Stimulated activated naive CD8-positive, alpha-beta T cell treated with anti-CD3 and anti-CD28 coated beads, Interleukin-15, Interleukin-2, amounts not matched to agents 100 ng/mL and 50 ng/mL, for 24 hours (primary cell): Measurements from ENCODE around the gene CCL7.

Source experiments
- H3K27ac Mint-ChIP-seq: one replicate; pipeline ENCODE4 v1.8.0; 2021; ENCODE audit warnings: mild to moderate bottlenecking, mixed read lengths
- H3K27me3 Mint-ChIP-seq: one replicate; pipeline ENCODE4 v1.8.0; 2021; ENCODE audit warnings: mixed read lengths
- H3K36me3 Mint-ChIP-seq: one replicate; pipeline ENCODE4 v1.8.0; 2021; ENCODE audit warnings: low read depth, mixed read lengths
- H3K4me1 Mint-ChIP-seq: one replicate; pipeline ENCODE4 v1.8.0; 2021; ENCODE audit warnings: low read depth, mixed read lengths
- H3K4me3 Mint-ChIP-seq: one replicate; pipeline ENCODE4 v1.8.0; 2021; ENCODE audit warnings: mild to moderate bottlenecking, mixed read lengths
- H3K9me3 Mint-ChIP-seq: one replicate; pipeline ENCODE4 v1.8.0; 2021; ENCODE audit warnings: mixed read lengths

The CCL7 gene

DNA sequence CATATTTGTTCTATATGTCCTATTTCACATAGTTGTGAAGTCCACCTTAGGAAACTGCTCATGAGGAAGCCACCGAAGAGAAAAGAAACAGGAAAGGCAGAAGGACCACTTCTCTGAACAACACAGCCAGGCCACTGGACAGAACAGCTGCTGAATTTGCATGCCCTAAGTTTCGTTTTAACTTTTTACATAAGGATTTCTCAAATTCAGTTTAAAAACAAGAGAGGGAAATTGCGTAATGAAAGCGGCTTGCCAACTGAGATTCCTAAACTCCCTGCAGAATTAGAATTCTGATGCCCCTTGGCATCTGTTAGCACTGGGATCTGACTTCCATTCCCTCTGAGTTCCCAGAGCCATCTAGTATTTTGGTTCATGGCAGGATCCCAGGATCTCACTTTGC is 44.3 kb downstream of the CCL7 start:
- Mint-ChIP-seq H3K9me3 (no peaks in the 10 kb centered on the region), H3K4me3 (no peak overlapping the region), H3K27me3 (peaks cover 32% of the 10 kb centered on the region), H3K27ac (no peak overlapping the region), H3K36me3 (no peaks in the 10 kb centered on the region), H3K4me1 (no peaks in the 10 kb centered on the region)

GRCh38 chr17:34318474-34318873 is 48.5 kb downstream of the CCL7 start:
- no peaks in the 10 kb centered on the region for H3K9me3 Mint-ChIP-seq
- H3K4me1 Mint-ChIP-seq, result no peaks in the 10 kb centered on the region
- peaks cover 35% of the 10 kb centered on the region for H3K27me3 Mint-ChIP-seq
- no peak overlapping the region for H3K4me3 Mint-ChIP-seq
- no peaks in the 10 kb centered on the region for H3K36me3 Mint-ChIP-seq
- H3K27ac Mint-ChIP-seq, result no peak overlapping the region

- Mint-ChIP-seq H3K4me3 (no peak within 1 kb of the TSS), H3K36me3 (no peaks in the 10 kb centered on the region), H3K27ac (no peak within 1 kb of the TSS), H3K9me3 (peaks cover 4% of the 10 kb centered on the region), H3K4me1 (no peaks in the 10 kb centered on the region), H3K27me3 (peaks cover 34% of the 10 kb centered on the region)
Measured at GRCh38 chr17:34319039-34319483, 49.0 kb downstream of the CCL7 start, which contains the start of gene CCL8. Gene CCL8, plus strand, starts transcription at chr17:34319435. Its CDS starts 67 bp downstream, at chr17:34319502.
